ENCODE measurements around the gene ITPK1.

GRCh38 chr14:92938890-92939671 is 176.6 kb downstream of the ITPK1 start:
- TF ChIP-seq, protein P1, sequence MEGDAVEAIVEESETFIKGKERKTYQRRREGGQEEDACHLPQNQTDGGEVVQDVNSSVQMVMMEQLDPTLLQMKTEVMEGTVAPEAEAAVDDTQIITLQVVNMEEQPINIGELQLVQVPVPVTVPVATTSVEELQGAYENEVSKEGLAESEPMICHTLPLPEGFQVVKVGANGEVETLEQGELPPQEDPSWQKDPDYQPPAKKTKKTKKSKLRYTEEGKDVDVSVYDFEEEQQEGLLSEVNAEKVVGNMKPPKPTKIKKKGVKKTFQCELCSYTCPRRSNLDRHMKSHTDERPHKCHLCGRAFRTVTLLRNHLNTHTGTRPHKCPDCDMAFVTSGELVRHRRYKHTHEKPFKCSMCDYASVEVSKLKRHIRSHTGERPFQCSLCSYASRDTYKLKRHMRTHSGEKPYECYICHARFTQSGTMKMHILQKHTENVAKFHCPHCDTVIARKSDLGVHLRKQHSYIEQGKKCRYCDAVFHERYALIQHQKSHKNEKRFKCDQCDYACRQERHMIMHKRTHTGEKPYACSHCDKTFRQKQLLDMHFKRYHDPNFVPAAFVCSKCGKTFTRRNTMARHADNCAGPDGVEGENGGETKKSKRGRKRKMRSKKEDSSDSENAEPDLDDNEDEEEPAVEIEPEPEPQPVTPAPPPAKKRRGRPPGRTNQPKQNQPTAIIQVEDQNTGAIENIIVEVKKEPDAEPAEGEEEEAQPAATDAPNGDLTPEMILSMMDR (conservative IDR thresholded peaks at IDR 0.05; ENCODE audit: low read depth, low read length), result no peak
- TF ChIP-seq EZH2 (IDR thresholded peaks at IDR 0.05; ENCODE audit: borderline replicate concordance, low read depth, low read length, poor library complexity, severe bottlenecking), result no peak

All from A673 (cell line).